D341Med (cell line): ENCODE data around the gene GKN2.
"Not testable (repeated sequence)": the region's sequence is repeated elsewhere in the genome, so short reads cannot be mapped to it uniquely, and the experiment has no call there.

Source experiments
- DNase-seq: peaks from one replicate; pipeline ENCODE4 v3.0.0; 2012; ENCODE audit warnings: low spot score

GKN2 gene

DNA sequence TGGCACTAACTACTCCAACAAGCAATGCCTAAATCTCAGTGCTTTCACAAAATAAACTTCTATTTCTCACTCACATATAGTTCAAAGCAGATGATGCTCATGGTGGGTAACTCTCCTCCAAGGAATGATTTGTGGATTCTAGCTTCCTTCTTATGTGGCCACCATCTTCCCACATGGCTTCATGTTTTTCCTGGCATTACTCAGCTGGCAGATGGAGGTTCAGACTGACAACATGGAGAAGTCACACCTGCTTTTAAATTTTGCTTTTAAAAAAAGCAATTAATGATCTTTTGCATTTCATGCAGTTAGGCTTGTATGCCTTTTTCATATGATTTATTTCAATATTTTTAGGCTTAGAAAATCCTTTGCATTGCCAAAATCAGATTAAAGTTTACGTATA is 6.3 kb upstream of the GKN2 start:
- no peak for DNase-seq

DNA sequence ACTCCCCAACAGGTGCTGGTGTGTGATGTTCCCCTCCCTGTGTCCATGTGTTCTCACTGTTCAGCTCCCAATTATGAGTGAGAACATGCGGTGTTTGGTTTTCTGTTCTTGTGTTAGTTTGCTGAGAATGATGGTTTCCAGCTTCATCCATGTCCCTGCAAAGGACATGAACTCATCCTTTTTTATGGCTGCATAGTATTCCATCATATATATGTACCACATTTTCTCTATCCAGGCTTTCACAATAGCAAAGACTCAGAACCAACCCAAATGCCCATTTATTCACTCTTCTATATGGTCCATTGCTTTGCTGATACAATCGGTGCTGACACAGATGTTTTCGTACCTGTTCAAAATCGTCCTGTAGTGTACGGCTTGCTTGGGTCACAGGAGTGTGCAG is 2.7 kb upstream of the GKN2 start:
- DNase-seq = not testable (repeated sequence)

DNA sequence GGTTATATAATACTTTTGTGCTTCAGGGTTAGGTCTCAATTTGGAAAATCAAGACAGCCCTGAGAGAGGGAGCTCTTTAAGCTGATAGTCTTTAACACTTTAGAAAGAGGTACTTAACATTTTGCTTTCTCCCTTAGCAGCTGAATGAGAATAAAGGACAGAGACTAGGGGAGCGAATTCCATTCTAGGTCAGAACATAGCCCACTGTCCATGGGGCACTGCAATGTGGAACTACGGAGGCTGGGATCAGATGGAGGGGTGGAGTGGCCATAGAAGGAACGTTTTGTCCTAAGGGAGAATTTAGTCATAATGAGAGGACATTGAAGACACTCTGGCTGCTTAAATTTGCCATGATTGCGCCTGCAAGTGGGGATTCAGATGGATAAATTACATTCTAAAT is 794 bp downstream of the GKN2 start:
- DNase-seq = no peak

DNA sequence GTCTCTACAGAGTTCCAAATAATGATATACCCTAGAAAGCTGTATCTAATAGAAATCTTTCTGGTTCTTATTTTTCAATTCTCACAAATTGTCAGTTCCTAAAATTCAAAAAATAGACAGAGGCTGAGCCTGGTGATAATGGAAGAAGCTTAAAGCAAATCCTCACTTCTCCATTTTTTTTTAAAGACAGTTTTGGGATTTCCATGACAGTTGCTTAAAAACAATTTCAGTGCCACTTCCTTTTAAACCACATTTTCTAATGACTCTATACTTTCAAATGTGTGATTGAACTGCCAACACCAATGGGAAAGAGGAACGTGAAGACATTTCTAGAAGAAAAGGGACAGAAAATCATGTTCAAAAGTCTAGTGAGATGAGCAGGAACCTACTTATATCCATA is 4.0 kb downstream of the GKN2 start:
- DNase-seq = no peak

DNA sequence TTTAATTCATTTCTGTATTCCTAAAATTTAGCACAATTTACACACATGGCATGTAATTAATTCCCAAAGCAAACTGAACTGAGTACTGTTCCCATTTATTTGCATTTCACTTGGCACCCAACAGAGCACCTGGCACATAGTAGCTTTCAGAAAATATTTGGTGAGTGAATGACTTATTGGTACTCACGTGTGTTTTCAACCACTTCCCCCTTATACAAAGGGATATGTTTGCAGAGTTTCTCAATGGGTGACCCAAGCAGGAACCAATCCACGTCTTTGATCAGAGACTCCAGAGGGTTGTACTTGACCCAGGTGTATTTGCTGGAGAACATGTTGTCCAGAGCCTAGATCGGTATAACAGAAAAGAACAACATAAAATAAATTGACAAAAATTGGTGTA is 6.6 kb downstream of the GKN2 start:
- no peak for DNase-seq

DNA sequence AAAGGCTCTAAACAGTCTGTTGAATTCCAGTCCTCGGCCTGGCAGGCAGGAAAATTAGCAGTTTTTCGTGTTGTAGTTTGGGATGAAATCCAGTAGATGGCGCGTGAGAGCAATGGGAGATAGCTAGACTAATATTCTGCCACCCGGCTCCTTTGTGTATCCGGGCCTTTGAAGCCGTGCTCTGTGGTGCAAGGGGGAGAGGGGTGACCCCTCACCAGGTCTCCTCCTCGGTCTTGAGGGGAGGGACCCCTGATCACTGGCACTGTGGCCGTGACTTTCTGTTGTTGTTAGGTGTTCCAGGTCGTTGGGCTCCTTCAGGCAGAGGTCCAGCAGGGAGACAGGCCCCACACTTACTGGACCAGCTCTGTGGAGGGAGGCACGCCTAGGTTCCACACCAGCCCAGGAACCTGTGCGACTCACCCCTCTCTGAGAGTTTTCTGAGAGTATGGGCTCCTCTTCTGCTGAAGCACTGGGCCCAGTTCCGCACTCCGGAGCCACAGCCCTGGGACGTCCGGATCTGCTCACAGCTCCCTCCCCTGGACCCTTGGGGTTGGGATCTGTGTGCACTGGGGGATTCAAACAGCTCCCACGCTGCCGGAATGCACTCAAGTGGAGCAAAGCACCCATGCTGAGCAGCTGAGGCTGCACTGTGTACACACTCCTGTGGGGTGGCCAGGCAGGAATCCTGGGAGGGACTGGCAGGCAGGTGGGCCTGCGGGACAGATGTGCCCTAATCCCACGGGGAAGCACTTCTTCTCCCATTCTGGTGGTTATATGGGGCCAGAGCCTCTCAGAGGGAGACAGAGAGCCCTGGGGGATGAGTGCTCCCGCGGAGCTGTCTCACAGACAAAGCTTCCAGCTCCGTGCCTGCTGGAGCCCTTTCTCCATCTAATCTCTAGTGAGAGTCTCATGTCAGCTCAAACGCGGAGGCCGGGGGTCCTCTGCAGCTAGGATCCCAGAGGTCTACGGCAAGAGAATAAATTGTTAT is 8.8 kb downstream of the GKN2 start:
- peak; percentile 75 for DNase-seq

DNA sequence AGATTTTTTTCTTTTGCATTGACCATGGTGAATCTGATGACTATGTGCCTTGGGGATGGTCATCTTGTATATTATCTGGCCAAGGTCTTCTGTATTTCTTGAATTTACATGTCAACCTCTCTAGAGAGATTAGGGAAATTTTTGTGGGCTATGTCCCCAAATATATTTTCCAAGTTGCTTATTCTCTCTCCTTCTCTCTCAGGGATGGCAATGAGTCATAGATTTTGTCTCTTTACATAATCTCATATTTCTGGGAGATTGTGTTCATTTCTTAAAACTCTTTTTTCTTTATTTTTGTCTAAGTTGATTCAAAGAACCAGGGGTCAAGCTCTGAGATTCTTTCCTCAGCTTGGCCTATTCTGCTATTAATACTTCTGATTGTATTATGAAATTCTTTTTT is 9.9 kb downstream of the GKN2 start:
- DNase-seq = no peak

DNA sequence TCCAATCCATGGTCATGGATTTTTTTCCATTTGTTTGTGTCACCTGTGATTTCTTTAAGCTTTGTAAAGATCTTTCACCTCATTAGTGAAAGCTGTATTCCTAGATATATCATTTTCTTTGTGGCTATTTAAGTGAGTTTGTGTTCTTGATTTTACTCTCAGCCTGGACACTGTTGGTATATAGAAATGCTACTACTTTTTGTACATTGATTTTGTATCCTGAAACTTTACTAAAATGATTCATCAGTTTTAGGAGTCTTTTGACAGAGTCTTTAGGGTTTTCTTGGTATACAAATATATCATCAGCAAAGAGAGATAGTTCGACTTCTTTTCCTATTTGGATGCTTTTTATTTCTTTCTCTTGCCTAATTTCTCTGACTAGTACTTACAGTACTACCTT is 12.3 kb downstream of the GKN2 start:
- no peak for DNase-seq

DNA sequence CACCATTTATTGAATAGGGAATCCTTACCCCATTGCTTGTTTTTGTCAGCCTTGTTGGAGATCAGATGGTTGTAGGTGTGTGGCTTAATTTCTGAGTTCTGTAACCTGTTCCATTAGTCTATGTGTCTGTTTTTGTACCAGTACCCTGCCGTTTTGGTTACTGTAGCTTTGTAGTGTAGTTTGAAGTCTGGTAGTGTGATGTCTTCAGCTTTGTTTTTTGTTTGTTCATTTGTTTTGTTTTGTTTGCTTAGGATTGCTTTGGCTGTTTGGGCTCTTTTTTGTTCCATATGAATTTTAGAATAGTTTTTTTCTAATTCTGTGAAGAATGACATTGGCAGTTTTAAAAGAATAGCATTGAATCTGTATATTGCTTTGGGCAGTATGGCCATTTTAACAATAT is 12.7 kb downstream of the GKN2 start:
- no peak for DNase-seq

DNA sequence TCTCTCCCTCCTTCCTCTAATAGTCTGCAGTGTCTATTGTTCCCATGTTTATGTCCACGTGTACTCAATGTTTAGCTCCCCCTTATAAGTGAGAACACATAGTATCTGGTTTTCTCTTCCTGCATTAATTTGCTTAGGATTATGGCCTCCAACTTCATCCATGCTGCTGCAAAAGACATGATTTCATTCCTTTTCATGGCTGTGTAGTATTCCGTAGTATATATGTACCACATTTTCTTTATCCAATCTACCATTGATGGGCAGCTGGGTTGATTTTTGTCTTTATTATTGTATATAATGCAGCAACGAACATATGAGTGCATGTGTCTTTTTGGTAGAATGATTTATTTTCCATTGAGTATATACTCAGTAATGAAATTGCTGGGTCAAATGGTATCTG is 13.8 kb downstream of the GKN2 start:
- DNase-seq = no peak

DNA sequence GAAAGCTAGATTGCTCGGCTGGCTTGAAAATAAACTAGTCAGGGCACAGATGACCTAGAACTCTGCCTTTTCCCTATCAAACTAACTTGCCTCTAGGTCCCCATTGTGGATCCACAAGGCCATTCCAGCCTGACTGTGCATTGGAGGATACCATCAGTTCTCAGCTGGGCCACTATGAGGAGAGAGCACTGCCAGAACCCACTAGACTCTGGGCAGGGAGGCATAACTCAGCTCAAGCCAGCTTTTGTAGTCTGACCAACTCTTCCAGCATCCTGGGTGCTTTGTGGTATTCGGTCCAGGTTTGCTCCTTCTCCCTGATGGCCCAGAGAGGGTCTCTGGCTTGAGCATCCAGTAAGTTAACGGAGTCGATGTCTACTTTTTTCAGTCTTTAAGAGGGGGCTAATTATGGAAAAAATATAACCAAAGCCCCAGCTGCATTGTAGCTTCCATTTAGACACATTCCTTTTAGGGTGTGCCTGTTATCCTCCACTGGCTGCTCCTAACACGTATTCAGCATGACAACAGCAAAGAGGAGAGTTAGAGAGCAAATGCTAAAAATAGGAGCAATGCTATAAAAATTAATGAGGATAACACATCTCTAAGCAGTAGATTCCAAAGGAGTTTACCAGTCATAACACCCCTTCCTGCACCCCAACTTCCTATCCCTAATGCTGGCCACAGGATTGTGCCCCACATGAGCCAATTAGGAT is 15.2 kb downstream of the GKN2 start:
- no peak for DNase-seq

DNA sequence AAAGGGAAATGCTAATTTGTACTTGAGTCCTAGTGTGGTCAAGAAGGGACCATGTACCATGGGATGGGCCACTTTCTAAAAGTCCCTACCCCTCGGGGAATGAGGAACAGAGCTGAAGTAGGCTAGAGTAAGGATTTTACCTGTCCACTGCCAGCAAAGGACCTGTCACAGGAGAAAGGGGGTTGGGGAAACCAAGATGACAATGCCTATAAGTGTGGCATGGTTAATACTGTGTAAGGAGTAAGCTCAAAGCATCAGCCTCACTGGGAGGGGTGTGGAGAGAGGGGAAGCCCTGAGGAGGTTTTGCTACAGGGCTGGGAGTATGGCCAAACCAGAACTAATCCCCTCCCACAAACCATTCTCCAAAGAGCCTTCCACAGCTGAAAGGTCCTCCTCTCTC is 15.8 kb downstream of the GKN2 start:
- no peak for DNase-seq

DNA sequence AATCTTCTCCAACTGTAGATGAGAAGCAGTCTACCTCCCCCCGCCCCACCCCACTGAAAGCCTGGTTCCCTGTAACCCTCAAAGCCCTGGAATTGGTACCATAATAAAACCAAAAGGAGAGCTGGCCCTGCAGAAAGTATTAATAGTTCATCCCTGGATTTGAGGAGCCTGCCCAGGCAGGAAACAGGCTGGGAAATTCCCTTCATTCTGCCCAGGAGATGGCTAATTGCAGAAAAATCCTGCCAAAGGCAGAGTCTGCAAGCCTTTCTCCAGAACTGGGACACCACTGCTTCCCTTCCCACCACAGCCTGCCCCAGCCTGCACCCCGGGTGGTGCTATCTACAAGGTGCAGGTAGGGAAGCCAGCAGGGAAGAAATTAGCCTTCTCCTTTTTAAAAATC is 16.3 kb downstream of the GKN2 start:
- DNase-seq = no peak

DNA sequence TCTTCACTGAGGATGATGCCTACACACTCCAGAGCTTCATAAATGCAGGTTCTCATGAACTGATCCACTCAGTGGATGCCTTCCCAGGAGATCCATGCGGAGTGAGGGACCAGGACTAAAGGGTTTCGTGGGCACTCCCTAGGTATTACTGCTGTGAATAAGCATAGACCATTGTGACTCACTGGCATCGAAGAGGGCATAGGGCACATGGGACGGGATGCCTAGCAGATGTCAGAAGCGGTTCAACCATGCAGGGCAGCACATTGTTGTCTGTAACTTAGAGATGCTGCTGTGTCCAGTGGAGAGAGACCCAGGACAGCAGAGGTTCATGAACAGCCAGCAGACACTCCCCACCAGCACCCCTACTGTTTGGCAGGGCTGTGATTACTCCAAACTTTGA is 17.2 kb downstream of the GKN2 start:
- DNase-seq = no peak

DNA sequence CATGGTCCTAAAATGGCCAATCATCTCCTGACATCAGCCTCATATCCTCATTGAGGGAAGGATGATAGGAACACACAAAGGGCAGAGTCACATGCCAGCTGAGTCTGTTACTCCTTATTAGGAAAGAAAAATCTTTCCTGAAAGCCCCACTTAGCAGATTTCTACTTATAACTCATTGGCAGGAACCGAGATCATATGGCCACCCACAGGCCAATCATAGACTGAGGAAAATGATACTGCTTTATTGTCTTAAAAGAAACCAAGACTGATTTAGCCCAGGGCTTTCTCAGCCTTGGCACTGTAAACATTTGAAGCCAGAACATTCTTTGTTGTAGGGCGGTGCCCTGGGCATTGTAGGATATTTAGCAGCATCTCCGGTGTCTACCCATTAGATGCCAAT is 18.7 kb downstream of the GKN2 start:
- no peak for DNase-seq

DNA sequence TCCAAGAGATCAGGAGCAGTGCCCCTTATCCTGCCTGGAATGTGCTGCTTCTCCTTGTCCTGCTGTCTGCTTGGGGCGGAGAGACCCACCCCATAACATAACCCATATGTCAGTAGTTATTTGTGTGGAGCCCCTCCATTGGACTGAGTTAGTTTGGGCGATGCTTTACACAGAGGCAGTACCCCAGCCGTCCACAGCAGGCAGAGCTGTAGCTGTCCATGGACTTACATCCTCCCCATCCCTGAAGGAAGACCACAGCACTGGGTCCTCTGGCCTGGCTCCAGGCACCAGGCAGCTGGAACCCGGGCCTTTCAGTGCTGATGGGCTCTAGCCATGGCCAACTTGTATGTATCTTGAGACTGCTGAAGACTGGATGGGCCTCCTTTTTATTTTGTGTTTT is 20.3 kb downstream of the GKN2 start:
- no peak for DNase-seq

DNA sequence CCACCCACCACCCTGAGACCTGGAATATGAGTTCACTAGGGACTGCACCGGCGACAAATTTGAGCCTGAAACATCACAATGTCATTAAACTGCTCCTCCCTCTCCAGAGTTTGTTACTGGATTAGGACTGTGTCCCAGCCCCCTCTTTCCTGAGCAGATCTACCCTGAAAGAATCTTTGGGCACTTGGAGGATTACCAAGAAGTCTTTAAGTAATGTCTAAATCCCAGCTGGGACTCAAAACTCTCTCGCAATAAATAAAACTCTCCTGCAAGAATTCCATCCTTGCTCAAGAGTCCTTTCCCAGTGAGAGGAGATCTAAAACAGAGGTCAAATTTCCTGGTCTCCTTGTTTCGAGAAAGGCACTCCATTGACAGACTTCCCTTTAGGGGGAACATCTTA is 20.9 kb downstream of the GKN2 start:
- DNase-seq = no peak

DNA sequence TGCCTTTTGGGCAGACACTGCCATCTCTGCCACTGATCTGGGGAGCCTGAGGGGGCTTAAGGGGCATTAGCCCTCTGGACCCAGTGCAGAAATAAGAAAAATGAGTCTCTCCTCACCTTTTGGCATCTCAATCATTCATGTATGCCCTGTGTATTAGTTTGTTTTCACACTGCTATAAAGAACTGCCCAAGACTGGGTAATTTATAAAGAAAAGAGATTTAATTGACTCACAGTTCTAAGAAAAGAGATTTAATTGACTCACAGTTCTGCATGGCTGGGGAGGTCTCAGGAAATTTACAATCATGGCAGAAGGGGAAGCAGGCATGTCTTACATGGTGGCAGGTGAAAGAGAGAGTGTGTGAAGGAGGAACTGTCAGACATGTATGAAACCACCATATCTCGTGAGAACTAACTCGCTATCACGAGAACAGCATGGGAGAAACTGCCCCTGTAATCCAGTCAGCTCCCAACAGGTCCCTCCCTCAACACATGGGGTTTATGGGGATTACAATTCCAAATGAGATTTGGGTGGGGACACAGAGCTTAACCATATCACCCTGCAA is 21.5 kb downstream of the GKN2 start:
- DNase-seq = no peak

DNA sequence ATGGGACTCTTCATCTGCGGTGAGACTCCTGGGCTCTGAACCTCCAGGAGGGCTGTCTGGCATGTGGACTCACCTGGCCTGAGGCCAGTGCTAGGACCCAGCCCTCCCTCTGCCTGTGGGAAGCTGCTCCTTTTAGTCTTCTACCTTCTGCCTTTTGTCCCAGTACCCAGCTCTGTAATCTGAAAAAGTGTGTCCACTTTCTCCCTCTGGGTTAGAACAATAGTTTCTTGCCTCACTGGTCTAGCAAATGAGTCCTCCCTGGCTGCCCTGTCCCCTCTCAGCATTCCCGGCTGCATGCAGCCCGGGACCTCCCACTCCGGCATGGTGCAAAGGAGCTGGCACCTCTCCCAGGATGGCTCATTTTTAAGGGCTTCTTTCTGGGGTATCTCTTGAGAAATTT is 25.9 kb downstream of the GKN2 start:
- no peak for DNase-seq

DNA sequence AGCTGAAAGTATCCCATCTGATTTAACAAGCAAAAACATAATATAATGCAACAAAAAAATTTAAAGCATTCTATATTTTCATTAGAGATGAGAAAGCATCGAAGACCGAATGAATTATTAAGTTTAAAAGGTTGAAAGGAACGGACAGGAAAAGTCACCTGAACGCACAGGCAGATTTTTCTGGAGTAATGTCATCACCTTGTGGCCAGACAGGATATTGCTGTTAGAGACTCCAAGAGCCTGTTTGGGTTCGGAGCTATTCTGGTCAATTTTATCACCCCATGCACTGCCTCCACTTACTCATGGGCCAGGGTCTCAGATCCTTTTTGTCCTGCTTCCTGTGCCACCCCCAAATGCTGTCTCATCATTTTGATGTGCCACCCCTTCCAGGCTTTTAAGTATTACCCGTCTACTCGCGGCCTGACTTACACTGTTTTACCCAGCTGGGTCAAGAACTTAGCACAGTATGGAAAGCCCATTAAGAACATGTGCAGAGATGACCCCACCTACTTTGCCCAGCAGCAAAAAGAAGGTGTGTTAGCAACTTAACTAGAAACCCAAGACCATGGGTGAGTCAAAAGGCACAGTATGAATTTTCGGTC is 27.3 kb downstream of the GKN2 start:
- DNase-seq = peak; percentile 65

DNA sequence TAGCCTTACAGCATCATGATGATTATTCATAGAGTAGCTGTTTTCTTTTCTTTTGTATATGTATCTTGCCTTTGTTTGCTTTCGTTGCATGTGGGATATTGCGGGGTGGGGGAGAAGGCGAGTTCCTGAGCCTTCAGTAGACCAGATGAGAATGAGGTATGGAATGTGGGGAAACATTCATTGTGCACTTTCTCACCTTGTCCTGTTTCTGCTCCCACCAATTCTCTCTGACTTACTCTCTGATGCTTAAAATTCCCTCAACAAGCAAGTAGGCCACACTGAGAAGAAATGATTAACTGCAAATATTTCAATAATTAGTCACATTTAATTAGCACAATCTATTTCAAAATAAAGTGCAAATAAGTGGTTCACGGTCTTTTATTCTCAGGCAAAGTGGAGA is 31.0 kb downstream of the GKN2 start:
- no peak for DNase-seq

DNA sequence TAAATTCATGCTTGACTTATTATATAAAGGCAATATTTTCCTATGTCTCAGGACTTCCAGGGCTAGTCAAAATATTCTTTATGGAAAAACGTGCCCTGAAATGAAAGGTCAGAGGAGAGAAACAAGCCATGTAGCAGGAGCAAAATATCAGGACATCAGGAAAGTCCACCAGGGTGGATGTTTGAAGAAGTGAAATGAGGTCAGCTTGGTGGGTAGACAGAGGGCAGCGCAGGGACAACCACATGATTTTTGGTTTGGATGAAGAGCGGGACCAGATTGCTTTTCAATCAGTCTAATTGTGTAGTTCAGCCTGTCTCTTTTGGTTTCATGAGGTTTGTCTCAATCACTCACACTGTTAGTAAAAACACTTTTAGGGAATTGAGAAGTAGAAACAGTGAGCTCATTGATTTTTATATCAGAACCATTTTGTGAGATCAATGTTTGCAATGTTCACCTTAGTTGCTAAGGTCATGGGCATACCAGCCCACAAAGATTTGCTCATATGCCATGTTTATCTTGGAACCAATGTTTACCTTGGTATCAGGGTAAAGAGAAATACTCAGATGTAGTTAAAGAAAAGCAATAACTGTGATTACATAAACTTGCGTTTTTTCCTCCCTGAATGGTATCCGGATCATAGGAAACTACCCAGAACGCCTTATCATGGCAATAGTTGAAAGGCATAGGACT is 32.1 kb downstream of the GKN2 start:
- no peak for DNase-seq
